GM13976 (cell line): ENCODE measurements around the gene TAF4.
"Not testable (repeated sequence)": the region's sequence is repeated elsewhere in the genome, so short reads cannot be mapped to it uniquely, and the experiment has no call there.

ENCODE experiments used
- DNase-seq: peaks from one replicate; pipeline ENCODE4 v3.0.0; 2012; ENCODE audit warnings: low spot score
- in situ Hi-C: fragments of 300-500 bp; cut with MboI; formaldehyde crosslinking; loops from one replicate; pipeline ENCODE4 v1.12.0; 2022; ENCODE audit warnings: low sequenced_read_pairs, mixed read lengths, inconsistent platforms; ENCODE audit not compliant: unreplicated experiment
- TF ChIP-seq, protein P1 (sequence below): IDR thresholded peaks from 2 replicates; pipeline ENCODE4 v1.5.1; 2012; ENCODE audit warnings: borderline replicate concordance, mild to moderate bottlenecking; ENCODE audit not compliant: insufficient read depth; ENCODE audit errors: extremely low read depth, missing control alignments, control extremely low read depth

The TAF4 gene

DNA sequence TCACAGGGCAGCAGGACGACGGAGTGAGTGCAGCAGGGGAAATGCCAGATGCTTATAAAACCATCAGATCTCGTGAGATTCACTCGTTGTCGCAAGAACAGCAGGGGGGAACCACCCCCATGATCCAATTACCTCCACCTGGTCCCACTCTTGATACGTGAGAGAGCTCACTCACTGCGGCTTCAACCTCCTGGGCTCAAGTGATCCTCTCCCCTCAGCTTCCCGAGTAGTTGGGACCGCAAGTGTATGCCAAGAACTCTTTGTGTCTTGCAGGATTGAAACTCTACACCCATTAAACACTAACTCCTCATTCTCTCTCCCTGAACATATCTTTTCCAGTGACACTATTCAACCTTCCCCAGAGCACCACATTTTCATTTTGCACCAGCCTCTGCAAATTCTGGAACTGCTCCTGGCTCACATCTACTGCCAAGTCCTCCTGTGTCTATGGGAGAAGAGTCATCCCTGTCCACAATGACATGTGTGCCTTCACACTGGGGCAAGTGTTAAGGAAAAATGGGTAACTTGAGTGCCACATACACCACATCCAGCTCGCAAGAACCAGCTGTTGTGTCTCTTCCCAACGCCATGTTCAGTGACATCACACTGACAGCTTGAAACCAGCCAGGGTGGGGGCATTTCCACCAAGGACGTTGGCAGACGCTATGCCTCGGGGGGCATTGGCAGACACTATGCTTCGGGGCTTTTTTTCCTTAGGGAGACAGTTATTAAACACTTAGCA, 14.7 kb upstream of the TAF4 start:
- no peak for DNase-seq
- TF ChIP-seq, protein P1, sequence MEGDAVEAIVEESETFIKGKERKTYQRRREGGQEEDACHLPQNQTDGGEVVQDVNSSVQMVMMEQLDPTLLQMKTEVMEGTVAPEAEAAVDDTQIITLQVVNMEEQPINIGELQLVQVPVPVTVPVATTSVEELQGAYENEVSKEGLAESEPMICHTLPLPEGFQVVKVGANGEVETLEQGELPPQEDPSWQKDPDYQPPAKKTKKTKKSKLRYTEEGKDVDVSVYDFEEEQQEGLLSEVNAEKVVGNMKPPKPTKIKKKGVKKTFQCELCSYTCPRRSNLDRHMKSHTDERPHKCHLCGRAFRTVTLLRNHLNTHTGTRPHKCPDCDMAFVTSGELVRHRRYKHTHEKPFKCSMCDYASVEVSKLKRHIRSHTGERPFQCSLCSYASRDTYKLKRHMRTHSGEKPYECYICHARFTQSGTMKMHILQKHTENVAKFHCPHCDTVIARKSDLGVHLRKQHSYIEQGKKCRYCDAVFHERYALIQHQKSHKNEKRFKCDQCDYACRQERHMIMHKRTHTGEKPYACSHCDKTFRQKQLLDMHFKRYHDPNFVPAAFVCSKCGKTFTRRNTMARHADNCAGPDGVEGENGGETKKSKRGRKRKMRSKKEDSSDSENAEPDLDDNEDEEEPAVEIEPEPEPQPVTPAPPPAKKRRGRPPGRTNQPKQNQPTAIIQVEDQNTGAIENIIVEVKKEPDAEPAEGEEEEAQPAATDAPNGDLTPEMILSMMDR = no peak
- in situ Hi-C loops = no loop called here

DNA sequence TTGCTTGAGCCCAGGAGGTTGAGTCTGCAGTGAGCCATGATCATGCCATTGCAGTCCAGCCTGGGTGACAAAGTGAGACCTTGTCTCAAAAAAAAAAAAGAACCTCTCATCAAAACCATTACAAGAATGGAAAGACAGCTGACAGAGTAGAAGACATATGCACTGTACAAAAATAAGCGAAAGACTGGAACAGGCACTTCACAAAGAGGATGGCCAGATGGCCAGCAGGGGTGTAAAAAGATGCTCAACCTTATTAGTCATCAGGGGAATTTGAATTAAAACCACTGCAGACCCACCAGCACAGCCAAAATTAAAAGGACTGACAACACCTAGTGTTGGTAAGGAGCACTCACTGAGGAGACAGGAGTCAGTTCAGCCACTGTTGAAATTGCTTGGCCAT, 13.5 kb upstream of the TAF4 start:
- TF ChIP-seq, protein P1 = no peak
- no peak for DNase-seq
- in situ Hi-C loops = no loop called here

DNA sequence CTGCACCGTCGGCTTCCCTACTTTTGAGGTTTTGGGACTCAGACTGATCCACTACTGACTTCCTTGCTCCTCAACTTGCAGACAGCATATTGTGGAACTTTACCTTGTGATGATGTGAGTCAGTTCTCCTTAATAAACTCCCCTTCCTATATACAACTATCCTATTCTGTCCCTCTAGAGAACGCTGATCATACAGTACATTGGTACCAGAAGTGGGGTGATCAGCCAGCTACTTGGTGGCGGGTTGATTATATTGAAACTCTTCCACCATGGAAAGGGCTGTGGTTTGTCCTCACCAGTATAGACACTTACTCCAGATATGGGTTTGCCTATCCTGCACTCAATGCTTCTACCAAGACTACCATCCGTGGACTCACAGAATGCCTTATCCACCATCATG, 7.6 kb upstream of the TAF4 start:
- DNase-seq = no peak
- in situ Hi-C loops = no loop called here
- TF ChIP-seq, protein P1 = no peak

DNA sequence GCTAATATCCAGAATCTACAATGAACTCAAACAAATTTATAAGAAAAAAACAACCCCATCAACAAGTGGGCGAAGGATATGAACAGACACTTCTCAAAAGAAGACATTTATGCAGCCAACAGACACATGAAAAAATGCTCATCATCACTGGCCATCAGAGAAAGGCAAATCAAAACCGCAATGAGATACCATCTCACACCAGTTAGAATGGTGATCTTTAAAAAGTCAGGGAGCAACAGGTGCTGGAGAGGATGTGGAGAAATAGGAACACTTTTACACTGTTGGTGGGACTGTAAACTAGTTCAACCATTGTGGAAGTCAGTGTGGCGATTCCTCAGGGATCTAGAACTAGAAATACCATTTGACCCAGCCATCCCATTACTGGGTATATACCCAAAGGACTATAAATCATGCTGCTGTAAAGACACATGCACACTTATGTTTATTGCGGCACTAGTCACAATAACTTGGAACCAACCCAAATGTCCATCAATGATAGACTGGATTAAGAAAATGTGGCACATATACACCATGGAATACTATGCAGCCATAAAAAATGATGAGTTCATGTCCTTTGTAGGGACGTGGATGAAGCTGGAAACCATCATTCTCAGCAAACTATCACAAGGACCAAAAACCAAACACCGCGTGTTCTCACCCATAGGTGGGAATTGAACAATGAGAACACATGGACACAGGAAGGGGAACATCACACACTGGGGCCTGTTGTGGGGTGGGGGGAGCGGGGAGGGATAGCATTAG, 6.2 kb upstream of the TAF4 start:
- in situ Hi-C loops, DNase-seq: not testable (repeated sequence)

DNA sequence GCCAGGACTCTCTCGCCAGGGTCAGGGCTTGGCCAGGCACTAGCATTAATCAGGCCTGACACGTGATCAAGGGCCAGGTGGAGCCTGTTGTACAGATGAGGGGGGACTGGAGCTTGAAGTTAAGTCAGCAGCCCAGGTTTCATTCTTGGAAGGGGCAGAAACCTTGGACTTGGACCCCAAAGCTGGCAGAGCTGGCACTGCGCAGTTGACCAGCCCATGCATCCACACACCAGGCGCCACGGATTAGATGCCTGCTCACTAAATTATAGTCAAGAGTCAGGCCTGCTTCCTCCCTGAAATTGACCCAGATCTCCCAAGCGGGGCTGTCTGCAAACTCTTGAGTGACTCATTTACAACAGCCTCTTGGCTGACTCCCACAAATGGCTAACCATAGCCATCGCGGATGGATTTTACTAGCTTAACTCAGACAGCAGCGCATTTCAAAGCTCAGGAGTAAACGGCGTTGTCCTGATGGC, 4.1 kb upstream of the TAF4 start:
- TF ChIP-seq, protein P1 = no peak
- DNase-seq = no peak
- in situ Hi-C loops = no loop called here

DNA sequence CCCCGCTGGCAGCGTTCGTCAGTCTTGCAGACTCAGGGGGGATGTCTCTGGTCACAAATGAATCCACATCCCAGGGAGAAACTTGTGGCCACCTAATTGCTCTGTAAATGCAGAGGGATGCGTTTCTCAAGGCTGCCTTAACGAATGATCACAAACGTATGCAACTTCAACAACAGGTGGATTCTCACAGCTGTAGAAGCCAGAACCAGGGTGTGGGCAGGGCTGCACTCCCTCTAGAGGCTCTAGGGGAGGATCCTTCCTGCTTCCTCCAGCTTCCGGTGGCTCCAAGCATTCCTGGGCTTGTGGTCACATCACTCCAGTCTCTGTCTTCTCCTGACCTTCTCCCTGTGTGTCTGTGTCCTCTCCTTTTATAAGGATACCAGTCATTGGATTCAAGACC, 3.3 kb upstream of the TAF4 start:
- DNase-seq = no peak
- in situ Hi-C loops = no loop called here
- TF ChIP-seq, protein P1 = no peak
